K562 (cell line): ENCODE results near the gene ZBP1. TPM values are rescaled to one million over a fixed set of nuclear protein-coding genes. Genes with fewer than 3 reads are reported as not detected.

ENCODE experiments used
- ATAC-seq: fragments of 200-7000 bp; cut with Tn5 transposase; 3 replicates; pipeline ENCODE4 v1.9.1; 2020; ENCODE audit warnings: moderate library complexity
- BruUV-seq: library from RNA; stranded (reverse); fragments of 400-500 nt; replicated peaks from 2 replicates; lab custom pipeline; 2021; lab: Mats Ljungman, UMichigan
- CTCF ChIA-PET: fragments of 300-600 bp; formaldehyde crosslinking; extraction: SDS; loops from one replicate; lab custom pipeline; 2021; ENCODE audit warnings: low intra/inter-chr PET ratio; lab: Yijun Ruan, JAX
- POLR2A ChIA-PET: fragments of 300-600, 350-650 bp; sonication (Branson Sonifier 250); formaldehyde crosslinking; extraction: SDS; loops from one replicate; lab custom pipeline; 2021; ENCODE audit warnings: antibody characterized with exemption, inconsistent platforms; lab: Yijun Ruan, JAX
- DNase-seq, 4 experiments: peaks; one replicate each; pipeline versions ENCODE4 v3.0.0 to v3.0.0-alpha.2; 2011 to 2018; ENCODE audit warnings: low spot score in 3 of 4, mixed read lengths in 3 of 4; ENCODE audit errors: extremely low read depth in 1 of 4
- FAIRE-seq: peaks from 2 replicates; lab custom pipeline; 2011; peaks lifted over from hg19 to GRCh38; lab: Jason Lieb, UNC
- H2AFZ ChIP-seq: 2 replicates; pipeline ENCODE4 v1.6.0; 2011; ENCODE audit warnings: low read depth, low read length, control low read depth, inconsistent platforms
- H3K27ac ChIP-seq: fragments of 200-600 bp; 3 replicates; pipeline ENCODE4 v1.8.0; 2011; ENCODE audit warnings: low read depth, mild to moderate bottlenecking, control low read depth, inconsistent platforms, low read length, moderate library complexity, mixed read lengths; ENCODE audit errors: extremely low read depth
- H3K27me3 ChIP-seq, 2 experiments: fragments of 300-600 bp in 1 of 2; 2 replicates in 1 of 2; 3 replicates in 1 of 2; pipeline versions ENCODE4 v1.6.0 to v1.8.0; 2011; ENCODE audit warnings: inconsistent platforms in 2 of 2, low read length in 2 of 2, mild to moderate bottlenecking in 1 of 2, mixed read lengths in 1 of 2, moderate library complexity in 1 of 2; ENCODE audit not compliant: control insufficient read depth in 2 of 2, insufficient read depth in 2 of 2
- H3K36me3 ChIP-seq: fragments of 300-600 bp; 3 replicates; pipeline ENCODE4 v1.8.0; 2011; ENCODE audit warnings: mild to moderate bottlenecking, low read length, inconsistent platforms; ENCODE audit not compliant: control insufficient read depth, insufficient read depth
- H3K4me1 ChIP-seq, 2 experiments: fragments of 200-600 bp in 1 of 2; replicated peaks in 1 of 2; 2 replicates in 1 of 2; 3 replicates in 1 of 2; pipeline versions ENCODE4 v1.5.1 to v1.8.0; 2011; ENCODE audit warnings: inconsistent platforms in 2 of 2, low read length in 2 of 2, mild to moderate bottlenecking in 1 of 2, mixed read lengths in 1 of 2, moderate library complexity in 1 of 2; ENCODE audit not compliant: control insufficient read depth in 2 of 2, insufficient read depth in 2 of 2
- H3K4me2 ChIP-seq: 2 replicates; pipeline ENCODE4 v1.6.1; 2011; ENCODE audit warnings: low read length, control low read depth, inconsistent platforms, mixed read lengths; ENCODE audit not compliant: insufficient read depth
- H3K4me3 ChIP-seq: fragments of 200-600 bp; sonication (generic), shearing (Covaris generic); 2 replicates; pipeline ENCODE4 v1.5.1; 2016; ENCODE audit warnings: control low read depth, inconsistent platforms
- H3K79me2 ChIP-seq: fragments of 200-600 bp; 3 replicates; pipeline ENCODE4 v1.8.0; 2011; ENCODE audit warnings: low read length, inconsistent platforms; ENCODE audit not compliant: control insufficient read depth, insufficient read depth
- H3K9ac ChIP-seq, 2 experiments: 2 replicates each; pipeline versions ENCODE4 v1.6.0 to v1.6.1; 2011; ENCODE audit warnings: low read depth in 2 of 2, low read length in 2 of 2, control low read depth in 1 of 2, inconsistent platforms in 1 of 2, mild to moderate bottlenecking in 1 of 2, mixed read lengths in 1 of 2; ENCODE audit not compliant: insufficient read depth in 1 of 2
- H3K9me1 ChIP-seq: one replicate; pipeline ENCODE4 v1.6.0; 2011; ENCODE audit warnings: inconsistent platforms, mild to moderate bottlenecking, low read length, moderate library complexity; ENCODE audit not compliant: control insufficient read depth, insufficient read depth
- H3K9me3 ChIP-seq: replicated peaks from 2 replicates; pipeline ENCODE4 v1.5.1; 2011; ENCODE audit warnings: low read depth, low read length, inconsistent platforms; ENCODE audit not compliant: control insufficient read depth, insufficient read depth
- H4K20me1 ChIP-seq: replicated peaks from 2 replicates; pipeline ENCODE4 v1.6.1; 2011; ENCODE audit warnings: low read length, inconsistent platforms, mixed read lengths; ENCODE audit not compliant: control insufficient read depth, insufficient read depth
- CGGBP1 ChIP-seq: fragments of 250-450 bp; sonication (Bioruptor Pico); IDR thresholded peaks from 2 replicates; pipeline ENCODE4 v1.9.0; 2021; ENCODE audit warnings: mild to moderate bottlenecking
- EWSR1 ChIP-seq: fragments of 450-650 bp; IDR thresholded peaks from 2 replicates; pipeline ENCODE4 v1.6.1; 2018; ENCODE audit warnings: borderline replicate concordance, mild to moderate bottlenecking, low read depth, moderate library complexity; ENCODE audit not compliant: partially characterized antibody
- ILF3 ChIP-seq: fragments of 450-650 bp; IDR thresholded peaks from 2 replicates; pipeline ENCODE4 v1.6.1; 2018; ENCODE audit warnings: antibody characterized with exemption, mild to moderate bottlenecking, moderate library complexity, borderline replicate concordance
- NR2C2 ChIP-seq, 2 experiments: fragments of 200-800 bp in 1 of 2; sonication (Bioruptor generic) in 1 of 2; sonication (generic) in 1 of 2; formaldehyde crosslinking in 1 of 2; IDR thresholded peaks; 2 replicates each; pipeline versions ENCODE4 v1.6.1 to v1.8.0; 2016 to 2022; ENCODE audit warnings: mild to moderate bottlenecking in 1 of 2, missing compliant biosample characterization in 1 of 2, missing genetic modification characterization in 1 of 2, missing genetic modification reagents in 1 of 2
- ZFP30 ChIP-seq: fragments of 250-450 bp; sonication (Bioruptor Pico); IDR thresholded peaks from 2 replicates; pipeline ENCODE4 v1.8.0; 2022; ENCODE audit warnings: moderate library complexity, mild to moderate bottlenecking, inconsistent platforms, borderline replicate concordance
- ZNF717 ChIP-seq: fragments of 250-450 bp; sonication (Bioruptor Pico); IDR thresholded peaks from 2 replicates; pipeline ENCODE4 v1.5.0; 2021
- WGBS: fragments of 100-300 bp; shearing (Covaris generic); methylation state at CpG from one replicate; pipeline ENCODE4 v1.1.6; 2016; ENCODE audit warnings: low coverage, mixed read lengths; ENCODE audit not compliant: insufficient coverage; ENCODE audit errors: missing lambda C conversion rate; 5-methylcytosine and 5-hydroxymethylcytosine counted together
- in situ Hi-C: fragments of 300-500 bp; cut with MboI; formaldehyde crosslinking; loops from 4 replicates; pipeline ENCODE4 v1.15.0; 2018; ENCODE audit warnings: inconsistent platforms, mixed read lengths
- intact Hi-C: fragments of 100-400 bp; cut with micrococcal nuclease; formaldehyde crosslinking; loops from 2 replicates; pipeline ENCODE4 v1.14.2; 2022
- polyA plus RNA-seq, 8 experiments: library from polyadenylated mRNA; depleted of rRNA in 4 of 8; stranded (reverse) in 5 of 8; unstranded in 3 of 8; fragments of >200 nt; fragmentation: Nextera tagmentation in 2 of 8; fragmentation: Illumina TruSeq in 1 of 8; extraction: Ambion mirVana in 2 of 8; extraction: Trizol in 1 of 8; gene quantifications; 2 replicates each; pipeline versions ENCODE4 v1.2.1 to v1.2.3, GENCODE V29; 2011 to 2014; ENCODE audit warnings: inconsistent platforms in 1 of 8, missing spikeins in 1 of 8
- total RNA-seq, 7 experiments: library from RNA; depleted of rRNA in 6 of 7; stranded (reverse); fragments of >200 nt in 6 of 7; fragmentation: Illumina TruSeq in 2 of 7; extraction: Trizol in 2 of 7; gene quantifications; 2 replicates each; pipeline versions ENCODE4 v1.2.1 to v1.2.3, GENCODE V29; 2011 to 2021; ENCODE audit warnings: low replicate concordance in 1 of 7
- TF ChIP-seq, protein P1 (sequence below): fragments of 450-650 bp; formaldehyde crosslinking; IDR thresholded peaks from 2 replicates; pipeline ENCODE4 v1.4.0; 2020; ENCODE audit warnings: mild to moderate bottlenecking, moderate library complexity
- TF ChIP-seq, protein P2 (sequence below): fragments of 450-650 bp; IDR thresholded peaks from 2 replicates; pipeline ENCODE4 v1.6.1; 2016; ENCODE audit warnings: low read depth

ZBP1 gene
- total and polyA plus RNA-seq, 9 of the 15 experiments (the other 6 are each of a cell fraction or from before 2014, with no cell fraction given): not detected

DNA sequence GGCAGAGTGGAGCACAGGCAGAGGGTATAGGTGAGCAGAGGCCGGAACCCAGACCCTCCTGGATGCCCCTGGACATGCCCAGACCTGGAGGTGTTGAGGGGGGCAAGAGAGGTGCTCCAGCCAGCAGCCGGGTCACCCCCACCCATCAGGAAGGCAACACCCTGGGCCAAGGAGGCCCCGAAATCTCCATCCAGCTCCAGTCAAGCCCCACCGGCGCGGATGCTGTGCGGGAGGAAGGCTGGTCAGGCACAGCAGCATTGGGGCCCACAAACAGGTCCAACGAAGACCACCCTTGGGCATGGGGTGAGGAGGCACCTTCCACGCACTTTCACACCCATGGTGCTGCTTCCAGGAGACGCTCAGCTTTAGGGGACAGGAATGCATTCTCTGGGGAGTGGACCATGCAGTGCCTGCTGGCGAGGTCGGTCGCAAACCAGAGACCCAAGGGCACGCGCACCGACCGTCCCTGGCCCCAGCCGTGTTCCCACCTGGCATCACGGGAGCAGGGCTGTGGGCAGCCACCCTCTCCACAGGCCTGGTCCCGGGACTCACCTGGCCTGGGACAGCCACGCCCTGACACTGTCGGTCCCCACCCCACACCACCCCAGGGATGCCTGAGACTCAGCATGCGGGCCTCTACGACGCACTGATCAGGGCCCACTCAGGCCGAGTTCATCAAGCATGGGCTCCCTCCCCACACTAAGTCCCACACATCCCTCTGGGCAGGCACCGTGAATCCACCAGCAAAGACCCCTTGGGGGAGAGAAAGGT lies 43.6 kb upstream of the ZBP1 start:
- FAIRE-seq (no peak), ATAC-seq (no peak), DNase-seq (no peak)
- peaks cover 0 to 1% of the 10 kb centered on the region in 2 experiments; a peak in 1 of 5 replicates for H3K4me1 ChIP-seq
- in situ Hi-C loops (no loop called here), intact Hi-C loops (no loop called here)
- H3K27ac ChIP-seq: no peak overlapping the region
- H3K4me3 ChIP-seq: no peak overlapping the region
- no peak overlapping the region for H2AFZ ChIP-seq
- no peak overlapping the region for H3K9ac ChIP-seq
- ChIA-PET POLR2A (no interaction called here), CTCF (no interaction called here)
- H3K79me2 ChIP-seq: no peaks in the 10 kb centered on the region
- H3K27me3 ChIP-seq: peaks cover 23 to 96% of the 10 kb centered on the region in 2 experiments; a peak in 4 of 5 replicates
- no TSS peak for BruUV-seq
- no peak for TF ChIP-seq ILF3
- TF ChIP-seq, protein P1, sequence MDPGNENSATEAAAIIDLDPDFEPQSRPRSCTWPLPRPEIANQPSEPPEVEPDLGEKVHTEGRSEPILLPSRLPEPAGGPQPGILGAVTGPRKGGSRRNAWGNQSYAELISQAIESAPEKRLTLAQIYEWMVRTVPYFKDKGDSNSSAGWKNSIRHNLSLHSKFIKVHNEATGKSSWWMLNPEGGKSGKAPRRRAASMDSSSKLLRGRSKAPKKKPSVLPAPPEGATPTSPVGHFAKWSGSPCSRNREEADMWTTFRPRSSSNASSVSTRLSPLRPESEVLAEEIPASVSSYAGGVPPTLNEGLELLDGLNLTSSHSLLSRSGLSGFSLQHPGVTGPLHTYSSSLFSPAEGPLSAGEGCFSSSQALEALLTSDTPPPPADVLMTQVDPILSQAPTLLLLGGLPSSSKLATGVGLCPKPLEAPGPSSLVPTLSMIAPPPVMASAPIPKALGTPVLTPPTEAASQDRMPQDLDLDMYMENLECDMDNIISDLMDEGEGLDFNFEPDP: no peak
- TF ChIP-seq ZFP30 (CRISPR knock-in tag): no peak
- TF ChIP-seq EWSR1: no peak
- TF ChIP-seq ZNF717 (CRISPR knock-in tag): no peak
- TF ChIP-seq CGGBP1 (CRISPR knock-in tag): no peak
- TF ChIP-seq, protein P2, sequence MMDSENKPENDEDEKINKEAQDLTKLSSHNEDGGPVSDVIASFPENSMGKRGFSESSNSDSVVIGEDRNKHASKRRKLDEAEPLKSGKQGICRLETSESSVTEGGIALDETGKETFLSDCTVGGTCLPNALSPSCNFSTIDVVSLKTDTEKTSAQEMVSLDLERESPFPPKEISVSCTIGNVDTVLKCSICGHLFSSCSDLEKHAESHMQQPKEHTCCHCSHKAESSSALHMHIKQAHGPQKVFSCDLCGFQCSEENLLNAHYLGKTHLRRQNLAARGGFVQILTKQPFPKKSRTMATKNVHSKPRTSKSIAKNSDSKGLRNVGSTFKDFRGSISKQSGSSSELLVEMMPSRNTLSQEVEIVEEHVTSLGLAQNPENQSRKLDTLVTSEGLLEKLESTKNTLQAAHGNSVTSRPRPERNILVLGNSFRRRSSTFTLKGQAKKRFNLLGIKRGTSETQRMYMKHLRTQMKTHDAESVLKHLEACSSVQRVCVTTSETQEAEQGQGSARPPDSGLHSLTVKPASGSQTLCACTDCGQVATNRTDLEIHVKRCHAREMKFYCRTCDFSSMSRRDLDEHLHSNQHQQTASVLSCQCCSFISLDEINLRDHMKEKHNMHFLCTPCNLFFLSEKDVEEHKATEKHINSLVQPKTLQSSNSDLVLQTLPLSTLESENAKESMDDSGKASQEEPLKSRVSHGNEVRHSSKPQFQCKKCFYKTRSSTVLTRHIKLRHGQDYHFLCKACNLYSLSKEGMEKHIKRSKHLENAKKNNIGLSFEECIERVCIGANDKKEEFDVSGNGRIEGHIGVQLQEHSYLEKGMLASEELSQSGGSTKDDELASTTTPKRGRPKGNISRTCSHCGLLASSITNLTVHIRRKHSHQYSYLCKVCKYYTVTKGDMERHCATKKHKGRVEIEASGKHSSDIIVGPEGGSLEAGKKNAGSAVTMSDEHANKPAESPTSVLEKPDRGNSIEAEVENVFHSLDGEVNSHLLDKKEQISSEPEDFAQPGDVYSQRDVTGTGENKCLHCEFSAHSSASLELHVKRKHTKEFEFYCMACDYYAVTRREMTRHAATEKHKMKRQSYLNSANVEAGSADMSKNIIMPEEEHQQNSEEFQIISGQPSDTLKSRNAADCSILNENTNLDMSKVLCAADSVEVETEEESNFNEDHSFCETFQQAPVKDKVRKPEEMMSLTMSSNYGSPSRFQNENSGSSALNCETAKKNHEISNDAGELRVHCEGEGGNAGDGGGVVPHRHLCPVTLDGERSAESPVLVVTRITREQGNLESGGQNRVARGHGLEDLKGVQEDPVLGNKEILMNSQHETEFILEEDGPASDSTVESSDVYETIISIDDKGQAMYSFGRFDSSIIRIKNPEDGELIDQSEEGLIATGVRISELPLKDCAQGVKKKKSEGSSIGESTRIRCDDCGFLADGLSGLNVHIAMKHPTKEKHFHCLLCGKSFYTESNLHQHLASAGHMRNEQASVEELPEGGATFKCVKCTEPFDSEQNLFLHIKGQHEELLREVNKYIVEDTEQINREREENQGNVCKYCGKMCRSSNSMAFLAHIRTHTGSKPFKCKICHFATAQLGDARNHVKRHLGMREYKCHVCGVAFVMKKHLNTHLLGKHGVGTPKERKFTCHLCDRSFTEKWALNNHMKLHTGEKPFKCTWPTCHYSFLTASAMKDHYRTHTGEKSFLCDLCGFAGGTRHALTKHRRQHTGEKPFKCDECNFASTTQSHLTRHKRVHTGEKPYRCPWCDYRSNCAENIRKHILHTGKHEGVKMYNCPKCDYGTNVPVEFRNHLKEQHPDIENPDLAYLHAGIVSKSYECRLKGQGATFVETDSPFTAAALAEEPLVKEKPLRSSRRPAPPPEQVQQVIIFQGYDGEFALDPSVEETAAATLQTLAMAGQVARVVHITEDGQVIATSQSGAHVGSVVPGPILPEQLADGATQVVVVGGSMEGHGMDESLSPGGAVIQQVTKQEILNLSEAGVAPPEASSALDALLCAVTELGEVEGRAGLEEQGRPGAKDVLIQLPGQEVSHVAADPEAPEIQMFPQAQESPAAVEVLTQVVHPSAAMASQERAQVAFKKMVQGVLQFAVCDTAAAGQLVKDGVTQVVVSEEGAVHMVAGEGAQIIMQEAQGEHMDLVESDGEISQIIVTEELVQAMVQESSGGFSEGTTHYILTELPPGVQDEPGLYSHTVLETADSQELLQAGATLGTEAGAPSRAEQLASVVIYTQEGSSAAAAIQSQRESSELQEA: no peak
- TF ChIP-seq NR2C2 (CRISPR knock-in tag; IDR thresholded peaks at IDR 0.05): no peak
- TF ChIP-seq NR2C2 (tag; IDR thresholded peaks at IDR 0.05): no peak
- no peak overlapping the region for H3K4me2 ChIP-seq
- H3K9me3 ChIP-seq: no peaks in the 10 kb centered on the region
- WGBS: 10% methylated on average over 22 of the region's 27 CpGs
- H3K36me3 ChIP-seq: no peaks in the 10 kb centered on the region
- peaks cover 5% of the 10 kb centered on the region; the same call in 1 of the 2 replicates for H4K20me1 ChIP-seq
- no peaks in the 10 kb centered on the region for H3K9me1 ChIP-seq
